Stomach smooth muscle (tissue), 2 donors: ENCODE data around the gene ALKBH3.

ENCODE experiments used
- H3K27ac ChIP-seq: one replicate; pipeline ENCODE4 v1.7.0; 2013; ENCODE audit warnings: mild to moderate bottlenecking, low read length, inconsistent platforms
- H3K27me3 ChIP-seq, 2 donors: one replicate each; pipeline ENCODE4 v1.7.0; 2013; ENCODE audit warnings: low read length in 2 of 2; ENCODE audit not compliant: insufficient read depth in 2 of 2, control insufficient read depth in 1 of 2
- H3K36me3 ChIP-seq, 2 donors: one replicate each; pipeline ENCODE4 v1.7.0; 2013; ENCODE audit warnings: low read length in 2 of 2; ENCODE audit not compliant: control insufficient read depth in 2 of 2, insufficient read depth in 2 of 2
- H3K4me1 ChIP-seq: one replicate; pipeline ENCODE4 v1.7.0; 2013; ENCODE audit warnings: low read length; ENCODE audit not compliant: control insufficient read depth, insufficient read depth
- H3K4me3 ChIP-seq, 2 donors: one replicate each; pipeline ENCODE4 v1.7.0; 2013; ENCODE audit warnings: low read length in 2 of 2
- H3K9ac ChIP-seq, 2 donors: one replicate each; pipeline ENCODE4 v1.7.0; 2013; ENCODE audit warnings: low read length in 2 of 2, mild to moderate bottlenecking in 1 of 2
- H3K9me3 ChIP-seq, 2 donors: one replicate each; pipeline ENCODE4 v1.7.0; 2013; ENCODE audit warnings: low read length in 2 of 2; ENCODE audit not compliant: control insufficient read depth in 2 of 2
- donor health status: healthy.
- donor health status: Pancreatic carcinoma.

The ALKBH3 gene

DNA sequence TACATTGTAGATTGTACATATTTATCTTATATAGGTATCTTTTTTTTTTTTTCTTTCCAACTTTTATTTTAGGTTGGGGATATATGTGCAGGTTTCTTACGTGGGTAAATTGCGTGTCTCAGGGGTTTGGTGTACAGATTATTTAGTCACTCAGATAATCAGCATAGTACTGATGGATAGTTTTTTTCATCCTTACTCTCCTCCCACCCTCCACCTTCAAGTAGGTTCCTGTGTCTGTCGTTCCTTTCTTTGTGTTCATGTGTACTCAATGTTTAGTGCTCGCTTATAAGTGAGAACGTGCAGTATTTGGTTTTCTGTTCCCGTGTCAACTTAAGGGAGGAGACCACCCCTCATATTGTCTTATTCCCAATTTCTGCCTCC, 71.4 kb downstream of the ALKBH3 start:
- Histone ChIP-seq H3K4me3 (no peak overlapping the region), H3K9ac (no peak overlapping the region), H3K9me3 (no peaks in the 10 kb centered on the region), H3K27ac (no peak overlapping the region), H3K36me3 (no peaks in the 10 kb centered on the region), H3K27me3 (no peaks in the 10 kb centered on the region), H3K4me1 (peaks cover 3% of the 10 kb centered on the region)

DNA sequence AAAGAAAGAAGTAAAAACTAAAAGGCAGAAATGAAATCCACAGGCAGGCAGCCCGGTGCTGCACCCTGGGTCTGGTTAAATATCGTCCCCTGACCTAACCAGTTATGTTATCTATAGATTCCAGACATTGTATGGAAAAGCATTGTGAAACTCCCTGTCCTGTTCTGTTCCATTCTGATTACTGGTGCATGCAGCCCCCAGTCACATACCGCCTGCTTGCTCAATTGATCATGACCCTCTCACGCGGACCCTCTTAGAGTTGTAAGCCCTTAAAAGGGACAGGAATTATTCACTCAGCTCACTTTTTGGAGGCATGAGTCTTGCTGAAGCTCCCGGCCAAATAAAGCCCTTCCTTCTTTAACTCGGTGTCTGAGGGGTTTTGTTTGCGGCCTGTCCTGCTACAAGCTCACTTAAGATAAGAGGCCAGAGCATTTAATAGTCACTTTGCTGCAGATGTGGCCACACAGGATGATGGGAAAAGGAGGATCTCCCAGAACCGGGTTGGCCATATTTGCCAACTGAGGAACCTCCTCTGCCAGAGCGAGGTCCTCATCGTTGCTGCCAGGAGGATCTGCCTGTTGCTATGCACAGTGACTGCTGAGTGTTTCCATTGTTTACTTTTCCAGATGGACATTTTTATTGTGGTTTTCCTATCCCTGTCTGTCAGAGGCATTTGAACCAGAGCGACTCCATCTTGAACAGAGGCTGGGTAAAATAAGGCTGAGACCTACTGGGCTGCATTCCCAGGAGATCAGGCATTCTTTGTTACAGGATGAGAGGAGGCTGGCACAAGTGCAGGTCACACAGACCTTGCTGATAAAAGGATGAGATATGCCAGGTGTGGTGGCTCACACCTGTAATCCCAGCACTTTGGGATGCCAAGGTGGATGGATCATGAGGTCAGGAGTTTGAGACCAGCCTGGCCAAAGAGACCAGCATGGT, 72.0 kb downstream of the ALKBH3 start:
- H3K4me1 ChIP-seq, result peaks cover 3% of the 10 kb centered on the region
- H3K9me3 ChIP-seq, result no peaks in the 10 kb centered on the region
- no peak overlapping the region for H3K27ac ChIP-seq
- no peak overlapping the region for H3K9ac ChIP-seq
- H3K36me3 ChIP-seq, result no peaks in the 10 kb centered on the region
- H3K4me3 ChIP-seq, result no peak overlapping the region
- H3K27me3 ChIP-seq, result no peaks in the 10 kb centered on the region

DNA sequence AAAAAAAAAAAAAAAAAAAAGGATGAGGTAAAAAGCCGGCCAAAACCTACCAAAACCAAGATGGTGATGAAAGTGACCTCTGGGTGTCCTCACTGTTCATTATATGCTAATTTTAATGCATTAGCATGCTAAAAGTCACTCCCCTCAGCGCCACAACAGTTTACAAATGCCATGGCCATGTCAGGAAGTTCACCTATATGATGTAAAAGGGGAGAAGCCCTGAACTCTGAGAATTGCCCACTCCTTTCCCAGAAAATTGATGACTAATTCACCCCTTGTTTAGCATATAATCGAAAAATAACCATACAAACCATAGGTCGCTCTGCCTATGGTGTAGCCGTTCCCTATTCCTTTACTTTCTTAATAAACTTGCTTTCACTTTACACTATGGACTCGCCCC, 72.9 kb downstream of the ALKBH3 start:
- no peaks in the 10 kb centered on the region for H3K4me1 ChIP-seq
- no peaks in the 10 kb centered on the region for H3K27me3 ChIP-seq
- no peak overlapping the region for H3K4me3 ChIP-seq
- no peaks in the 10 kb centered on the region for H3K36me3 ChIP-seq
- H3K9ac ChIP-seq, result no peak overlapping the region
- H3K9me3 ChIP-seq, result no peaks in the 10 kb centered on the region
- no peak overlapping the region for H3K27ac ChIP-seq

DNA sequence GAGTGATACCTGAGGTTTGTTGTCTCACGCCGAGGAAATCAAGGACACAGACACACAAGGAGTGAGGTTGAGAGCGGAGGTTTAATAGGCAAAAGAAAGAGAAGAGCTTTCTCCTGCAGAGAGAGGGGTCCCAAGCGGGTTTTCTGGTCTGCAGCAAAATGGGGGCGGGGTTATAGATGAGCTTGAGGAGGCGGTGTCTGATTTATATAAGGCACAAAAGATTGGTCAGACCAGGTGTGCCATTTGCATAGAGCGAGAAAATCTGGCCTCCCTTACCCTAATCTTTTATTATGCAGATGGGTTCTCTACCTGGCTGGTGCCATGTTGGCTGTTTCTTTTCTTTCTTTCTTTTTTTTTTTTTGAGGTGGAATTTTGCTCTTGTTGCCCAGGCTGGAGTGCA, 73.6 kb downstream of the ALKBH3 start:
- no peak overlapping the region for H3K27ac ChIP-seq
- no peak overlapping the region for H3K4me3 ChIP-seq
- no peaks in the 10 kb centered on the region for H3K27me3 ChIP-seq
- no peaks in the 10 kb centered on the region for H3K36me3 ChIP-seq
- H3K4me1 ChIP-seq, result no peaks in the 10 kb centered on the region
- H3K9ac ChIP-seq, result no peak overlapping the region
- no peaks in the 10 kb centered on the region for H3K9me3 ChIP-seq

DNA sequence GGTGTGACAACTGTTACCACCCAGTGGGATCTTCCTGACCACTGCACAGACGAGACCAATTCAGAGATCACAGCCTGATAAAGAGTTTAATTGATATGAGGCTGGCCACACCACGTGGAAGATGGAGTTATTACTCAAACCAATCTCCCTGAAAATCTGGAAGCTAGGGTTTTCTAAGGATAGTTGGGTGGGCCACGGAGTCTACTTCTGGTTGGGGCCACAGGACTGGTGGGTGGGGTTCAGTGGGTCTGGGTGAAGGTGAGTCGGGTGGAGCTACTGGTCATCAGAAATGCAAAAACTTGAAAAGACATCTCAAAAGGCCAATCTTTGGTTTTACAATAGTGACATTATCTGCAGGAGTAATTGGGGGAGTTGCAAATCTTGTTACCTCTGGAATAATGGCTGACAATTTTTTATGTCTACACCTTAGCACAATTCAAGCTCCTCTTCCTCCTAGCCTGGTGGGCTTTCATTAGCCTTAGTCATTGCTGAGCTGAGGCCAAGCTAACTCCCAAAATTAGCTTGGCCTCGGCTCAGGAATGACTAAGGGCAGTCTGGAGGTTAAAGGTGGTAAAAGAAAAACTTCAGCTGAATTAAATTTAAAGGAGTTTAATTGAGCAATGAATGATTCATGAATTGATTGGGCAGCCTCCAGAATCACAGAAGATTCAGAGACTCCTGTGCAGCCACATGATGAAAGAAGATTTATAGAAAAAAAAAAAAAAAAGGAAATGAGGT, 74.9 kb downstream of the ALKBH3 start:
- Histone ChIP-seq H3K4me3 (no peak overlapping the region), H3K9me3 (no peaks in the 10 kb centered on the region), H3K27me3 (no peaks in the 10 kb centered on the region), H3K36me3 (no peaks in the 10 kb centered on the region), H3K4me1 (no peaks in the 10 kb centered on the region), H3K9ac (no peak overlapping the region), H3K27ac (no peak overlapping the region)

DNA sequence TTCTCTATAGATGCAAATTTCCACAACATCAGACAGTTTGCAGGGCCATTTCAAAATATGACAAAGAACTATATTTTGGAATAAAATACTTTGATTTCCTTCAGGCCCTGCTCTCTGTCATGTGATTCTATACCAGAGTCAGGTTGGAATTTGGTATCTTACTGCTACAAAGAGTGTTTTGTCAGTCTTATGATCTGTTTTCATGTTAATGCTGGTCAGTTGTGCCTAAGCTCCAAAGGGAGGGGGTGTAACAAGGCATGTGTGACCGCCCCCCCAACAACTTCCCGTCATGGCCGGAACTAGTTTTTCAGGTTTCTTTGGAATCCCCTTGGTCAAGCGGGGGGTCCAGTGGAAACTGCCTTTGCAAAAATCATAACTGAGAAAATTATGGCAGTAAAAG, 76.9 kb downstream of the ALKBH3 start:
- Histone ChIP-seq H3K9me3 (no peaks in the 10 kb centered on the region), H3K4me3 (no peak overlapping the region), H3K4me1 (no peaks in the 10 kb centered on the region), H3K9ac (no peak overlapping the region), H3K27ac (no peak overlapping the region), H3K36me3 (no peaks in the 10 kb centered on the region), H3K27me3 (no peaks in the 10 kb centered on the region)

DNA sequence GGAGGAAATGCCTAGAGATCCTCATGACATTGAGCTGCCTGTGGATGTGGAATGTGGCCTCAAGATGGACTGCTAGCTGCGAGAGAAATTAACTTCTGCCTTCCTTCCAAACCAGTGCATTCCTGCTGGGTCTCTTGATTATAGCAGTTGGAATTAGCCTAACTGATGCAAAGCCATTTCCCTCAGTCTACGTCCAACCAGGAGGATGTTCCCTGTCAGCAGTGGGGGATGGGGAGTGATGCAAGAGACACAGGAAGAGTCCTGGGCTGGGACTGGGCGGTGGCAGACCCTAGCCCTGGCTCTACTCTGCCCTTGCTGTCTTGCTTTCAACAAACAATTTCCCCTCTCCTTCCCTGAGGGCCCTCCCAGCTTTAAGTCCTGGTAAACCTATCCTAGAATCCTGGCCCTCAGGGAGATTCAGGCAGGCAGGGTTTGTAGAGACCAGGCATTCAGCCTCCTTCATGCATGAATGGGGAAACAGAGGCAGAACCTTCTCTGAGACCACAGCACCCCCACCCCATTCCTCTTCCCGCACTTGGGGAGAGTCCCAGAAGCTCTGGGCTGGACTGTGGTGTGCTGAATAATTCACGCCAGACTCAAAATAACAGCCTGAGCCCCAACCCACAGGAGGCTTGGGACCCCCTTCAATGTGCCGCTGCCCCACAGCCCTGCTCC, 78.8 kb downstream of the ALKBH3 start:
- no peak overlapping the region for H3K9ac ChIP-seq
- H3K27ac ChIP-seq, result no peak overlapping the region
- H3K4me3 ChIP-seq, result no peak overlapping the region
- H3K27me3 ChIP-seq, result no peaks in the 10 kb centered on the region
- H3K4me1 ChIP-seq, result no peaks in the 10 kb centered on the region
- H3K36me3 ChIP-seq, result no peaks in the 10 kb centered on the region
- H3K9me3 ChIP-seq, result no peaks in the 10 kb centered on the region

DNA sequence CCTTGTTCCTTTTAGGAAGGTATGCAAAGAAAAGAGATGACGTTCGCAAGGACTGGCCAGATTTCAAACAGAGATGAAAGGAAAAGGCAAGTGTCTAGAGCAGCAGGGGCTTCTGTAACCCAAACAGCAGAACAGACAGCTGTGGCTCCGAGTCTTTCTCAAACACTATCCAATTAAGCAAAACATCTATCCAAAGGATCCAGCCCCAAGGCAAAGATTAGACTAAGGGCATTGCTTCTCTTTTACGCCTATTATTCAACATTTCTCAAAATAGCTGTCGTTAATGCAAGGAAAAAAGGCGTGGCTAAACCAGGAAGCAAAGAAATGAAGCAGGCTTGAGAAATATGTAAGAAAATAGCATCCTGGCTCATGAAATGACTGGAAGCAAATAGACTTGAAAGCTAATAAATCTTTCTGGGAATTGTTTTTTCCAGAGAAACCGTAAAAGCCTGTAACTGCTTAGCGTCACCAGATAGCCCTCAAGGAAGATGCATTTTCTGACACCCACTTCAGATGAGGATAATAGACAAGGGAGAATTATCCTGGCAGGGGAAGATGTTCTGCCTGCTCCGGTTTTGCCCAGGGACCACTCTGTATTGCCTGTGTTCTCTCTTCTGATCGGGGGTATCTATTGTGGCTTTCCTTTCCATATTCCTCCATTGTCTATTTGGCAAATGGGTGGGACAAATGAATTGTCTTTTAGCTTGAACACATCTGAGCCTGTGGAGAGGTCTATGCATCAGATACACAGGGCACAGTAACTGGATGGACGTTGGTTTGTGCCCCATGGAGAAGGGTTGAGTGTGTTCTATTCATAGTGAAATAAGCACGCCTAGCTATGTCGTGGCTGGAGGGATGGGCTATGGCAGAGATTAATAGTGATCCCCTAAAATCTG, 82.0 kb downstream of the ALKBH3 start:
- Histone ChIP-seq H3K27me3 (no peaks in the 10 kb centered on the region), H3K9me3 (no peaks in the 10 kb centered on the region), H3K36me3 (no peaks in the 10 kb centered on the region), H3K9ac (no peak overlapping the region), H3K27ac (no peak overlapping the region), H3K4me1 (no peaks in the 10 kb centered on the region), H3K4me3 (peak overlapping the region in 1 of 2 donors; percentile 12)

DNA sequence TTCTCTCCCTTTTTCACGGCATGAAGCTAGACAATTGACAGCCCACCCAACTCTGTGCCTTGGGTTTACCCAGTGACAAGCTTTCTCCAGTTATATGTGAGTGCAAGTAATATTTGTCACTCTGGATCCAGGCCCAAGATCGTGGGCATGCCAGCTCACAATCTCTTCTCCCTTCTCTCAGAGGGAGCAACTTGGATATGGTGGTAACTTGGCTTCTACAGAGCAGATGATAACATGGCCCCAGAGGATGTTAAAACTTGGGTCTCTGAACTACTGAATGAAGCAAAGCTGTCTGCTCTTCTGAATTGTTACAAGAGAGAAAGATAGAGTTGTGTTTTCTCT, 82.6 kb downstream of the ALKBH3 start:
- Histone ChIP-seq H3K36me3 (no peaks in the 10 kb centered on the region), H3K4me1 (no peaks in the 10 kb centered on the region), H3K27me3 (no peaks in the 10 kb centered on the region), H3K9me3 (no peaks in the 10 kb centered on the region), H3K27ac (no peak overlapping the region), H3K9ac (no peak overlapping the region), H3K4me3 (no peak overlapping the region)

DNA sequence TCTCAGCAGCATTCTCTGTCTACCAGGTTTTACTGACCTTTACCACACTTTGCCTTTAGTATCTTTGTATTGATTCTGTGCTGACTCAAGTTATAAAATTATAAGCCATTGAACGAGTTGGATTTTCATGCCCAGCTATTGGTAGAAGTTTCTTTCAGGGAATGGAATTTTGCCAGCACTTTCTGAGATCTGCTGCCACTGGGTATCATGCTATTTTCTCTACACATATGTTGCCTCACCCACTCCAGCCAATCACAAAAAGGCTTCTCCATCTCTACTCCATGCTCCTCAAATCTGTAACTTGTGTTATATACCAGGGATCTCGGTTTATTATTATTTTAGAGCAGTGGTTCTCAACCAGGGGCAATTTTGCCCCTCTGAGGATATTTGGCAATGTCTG, 87.0 kb downstream of the ALKBH3 start:
- H3K27me3 ChIP-seq, result no peaks in the 10 kb centered on the region
- H3K4me1 ChIP-seq, result no peaks in the 10 kb centered on the region
- no peak overlapping the region for H3K27ac ChIP-seq
- H3K9ac ChIP-seq, result no peak overlapping the region
- H3K9me3 ChIP-seq, result no peaks in the 10 kb centered on the region
- H3K4me3 ChIP-seq, result no peak overlapping the region
- no peaks in the 10 kb centered on the region for H3K36me3 ChIP-seq
